Keratinocyte (primary cell): ENCODE measurements around the gene ACTG1.

Experiments used
- CTCF ChIP-seq, 3 experiments: IDR thresholded peaks in 1 of 3; conservative IDR thresholded peaks in 1 of 3; optimal IDR thresholded peaks in 1 of 3; 2 replicates in 2 of 3; 3 replicates in 1 of 3; pipeline versions ENCODE3 to v1.5.1; 2011; ENCODE audit warnings: low read length in 3 of 3, mild to moderate bottlenecking in 3 of 3, moderate library complexity in 2 of 3, control low read depth in 1 of 3, inconsistent platforms in 1 of 3; ENCODE audit not compliant: insufficient read depth in 2 of 3; ENCODE audit errors: extremely low read depth in 1 of 3
- EZH2 ChIP-seq: IDR thresholded peaks from one replicate; pipeline ENCODE4 v1.6.1; 2012; ENCODE audit warnings: inconsistent platforms, mild to moderate bottlenecking, low read length, moderate library complexity

- TF ChIP-seq EZH2 (no peak), CTCF (optimal IDR thresholded peaks at IDR 0.05 in 1 of 3, IDR thresholded peaks at IDR 0.05 in 1 of 3, conservative IDR thresholded peaks at IDR 0.05 in 1 of 3; ENCODE audit: extremely low read depth in 1 of 3, insufficient read depth in 2 of 3, low read length in 3 of 3) (no peak)
These were observed 4.9 kb upstream of the ACTG1 start for GRCh38 chr17:81517339-81518112.
